Breast epithelium (tissue), 3 donors: Measurements from ENCODE around the gene SESN2.

Experiments
- POLR2A ChIP-seq: fragments of 450-650 bp; IDR thresholded peaks from one replicate; pipeline ENCODE4 v1.6.1; 2016; ENCODE audit warnings: antibody characterized with exemption, mild to moderate bottlenecking, moderate library complexity
- TF ChIP-seq, protein P1 (sequence below), 3 donors: fragments of 450-650 bp; IDR thresholded peaks; one replicate each; pipeline ENCODE4 v1.5.1; 2016 to 2017; ENCODE audit warnings: antibody characterized with exemption in 3 of 3, mild to moderate bottlenecking in 3 of 3, moderate library complexity in 3 of 3

DNA sequence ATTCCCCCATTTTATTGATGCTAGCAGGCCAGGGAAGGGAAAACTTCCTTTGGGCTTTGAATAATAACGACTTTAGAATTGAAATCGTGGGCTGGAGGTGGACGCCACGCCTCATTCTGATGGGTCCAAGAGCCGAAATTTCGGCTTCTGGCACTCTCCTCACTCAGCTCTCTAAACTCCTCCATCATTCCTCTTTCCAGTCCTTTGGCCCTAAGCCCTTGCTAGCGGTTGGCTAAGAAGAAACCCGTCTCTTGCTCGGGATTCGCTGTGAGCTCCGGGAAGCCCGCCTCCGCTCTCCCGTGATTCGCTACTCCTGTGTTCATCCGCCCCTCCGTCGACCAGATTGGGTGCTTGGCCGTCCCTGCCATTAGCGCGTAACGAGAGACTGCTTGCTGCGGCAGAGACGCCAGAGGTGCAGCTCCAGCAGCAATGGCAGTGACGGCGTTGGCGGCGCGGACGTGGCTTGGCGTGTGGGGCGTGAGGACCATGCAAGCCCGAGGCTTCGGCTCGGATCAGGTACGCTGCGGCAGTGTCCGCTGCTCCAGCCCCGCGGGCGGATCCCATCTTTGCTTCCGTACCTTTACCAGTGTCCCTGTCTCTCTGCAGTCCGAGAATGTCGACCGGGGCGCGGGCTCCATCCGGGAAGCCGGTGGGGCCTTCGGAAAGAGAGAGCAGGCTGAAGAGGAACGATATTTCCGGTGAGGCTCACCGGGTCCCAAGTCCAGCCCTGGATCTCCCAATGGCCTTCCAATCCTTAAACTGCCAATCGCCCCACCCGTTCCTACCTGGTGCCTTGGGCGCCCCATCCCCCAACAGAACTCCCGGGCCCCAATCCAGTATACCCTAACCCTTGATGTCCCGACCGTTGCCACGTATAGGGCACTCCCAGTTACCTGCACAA lies 23.3 kb upstream of the SESN2 start, which contains the start of gene ATP5IF1:
- TF ChIP-seq, protein P1, sequence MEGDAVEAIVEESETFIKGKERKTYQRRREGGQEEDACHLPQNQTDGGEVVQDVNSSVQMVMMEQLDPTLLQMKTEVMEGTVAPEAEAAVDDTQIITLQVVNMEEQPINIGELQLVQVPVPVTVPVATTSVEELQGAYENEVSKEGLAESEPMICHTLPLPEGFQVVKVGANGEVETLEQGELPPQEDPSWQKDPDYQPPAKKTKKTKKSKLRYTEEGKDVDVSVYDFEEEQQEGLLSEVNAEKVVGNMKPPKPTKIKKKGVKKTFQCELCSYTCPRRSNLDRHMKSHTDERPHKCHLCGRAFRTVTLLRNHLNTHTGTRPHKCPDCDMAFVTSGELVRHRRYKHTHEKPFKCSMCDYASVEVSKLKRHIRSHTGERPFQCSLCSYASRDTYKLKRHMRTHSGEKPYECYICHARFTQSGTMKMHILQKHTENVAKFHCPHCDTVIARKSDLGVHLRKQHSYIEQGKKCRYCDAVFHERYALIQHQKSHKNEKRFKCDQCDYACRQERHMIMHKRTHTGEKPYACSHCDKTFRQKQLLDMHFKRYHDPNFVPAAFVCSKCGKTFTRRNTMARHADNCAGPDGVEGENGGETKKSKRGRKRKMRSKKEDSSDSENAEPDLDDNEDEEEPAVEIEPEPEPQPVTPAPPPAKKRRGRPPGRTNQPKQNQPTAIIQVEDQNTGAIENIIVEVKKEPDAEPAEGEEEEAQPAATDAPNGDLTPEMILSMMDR (IDR thresholded peaks at IDR 0.05) = no peak
- TF ChIP-seq POLR2A = peak; percentile 77
